ENCODE measurements around the gene APBA1. TPM values are rescaled to one million over a fixed set of nuclear protein-coding genes. Genes with fewer than 3 reads are reported as not detected.
A peak's percentile ranks its signal among the peaks of the same experiment; 100 is the strongest.

Gene APBA1
- total RNA-seq, 1 donor from 2014 or later, result 5.9 TPM

GRCh38 chr9:69571032-69571431, 101.1 kb downstream of the APBA1 start:
- Histone ChIP-seq H3K36me3 (ENCODE audit: insufficient read depth, low read length) (no peaks in the 10 kb centered on the region), H4K20me1 (ENCODE audit: insufficient read depth, low read length) (no peaks in the 10 kb centered on the region), H3K9ac (ENCODE audit: low read length) (no peak overlapping the region), H3K4me3 (ENCODE audit: insufficient read depth, low read depth, low read length) (no peak overlapping the region), H2AFZ (ENCODE audit: low read depth, low read length) (no peak overlapping the region), H3K27ac (ENCODE audit: low read depth, low read length) (peak overlapping the region; percentile 35), H3K79me2 (ENCODE audit: insufficient read depth, low read length) (no peaks in the 10 kb centered on the region), H3K27me3 (ENCODE audit: insufficient read depth, low read length) (no peaks in the 10 kb centered on the region), H3K4me2 (ENCODE audit: low read length) (peak overlapping the region; percentile 53), H3K9me3 (ENCODE audit: insufficient read depth, low read depth, low read length) (no peaks in the 10 kb centered on the region), H3K4me1 (ENCODE audit: insufficient read depth, low read length) (peaks cover 44% of the 10 kb centered on the region)
- Mint-ChIP-seq H3K4me3 (ENCODE audit: unreplicated experiment) (no peak overlapping the region), H3K27me3 (ENCODE audit: low read depth, unreplicated experiment) (peaks cover 4% of the 10 kb centered on the region), H3K9me3 (ENCODE audit: unreplicated experiment) (no peaks in the 10 kb centered on the region), H3K27ac (ENCODE audit: unreplicated experiment) (no peak overlapping the region), H3K4me1 (ENCODE audit: low read depth, unreplicated experiment) (peaks cover 30% of the 10 kb centered on the region), H3K36me3 (ENCODE audit: low read depth, unreplicated experiment) (no peaks in the 10 kb centered on the region)
- FAIRE-seq, result no peak
- peak; percentile 42 for DNase-seq (ENCODE audit: low read depth)
- TF ChIP-seq EZH2 (IDR thresholded peaks at IDR 0.05; ENCODE audit: insufficient read depth, low read length), result no peak
- TF ChIP-seq, protein P1, sequence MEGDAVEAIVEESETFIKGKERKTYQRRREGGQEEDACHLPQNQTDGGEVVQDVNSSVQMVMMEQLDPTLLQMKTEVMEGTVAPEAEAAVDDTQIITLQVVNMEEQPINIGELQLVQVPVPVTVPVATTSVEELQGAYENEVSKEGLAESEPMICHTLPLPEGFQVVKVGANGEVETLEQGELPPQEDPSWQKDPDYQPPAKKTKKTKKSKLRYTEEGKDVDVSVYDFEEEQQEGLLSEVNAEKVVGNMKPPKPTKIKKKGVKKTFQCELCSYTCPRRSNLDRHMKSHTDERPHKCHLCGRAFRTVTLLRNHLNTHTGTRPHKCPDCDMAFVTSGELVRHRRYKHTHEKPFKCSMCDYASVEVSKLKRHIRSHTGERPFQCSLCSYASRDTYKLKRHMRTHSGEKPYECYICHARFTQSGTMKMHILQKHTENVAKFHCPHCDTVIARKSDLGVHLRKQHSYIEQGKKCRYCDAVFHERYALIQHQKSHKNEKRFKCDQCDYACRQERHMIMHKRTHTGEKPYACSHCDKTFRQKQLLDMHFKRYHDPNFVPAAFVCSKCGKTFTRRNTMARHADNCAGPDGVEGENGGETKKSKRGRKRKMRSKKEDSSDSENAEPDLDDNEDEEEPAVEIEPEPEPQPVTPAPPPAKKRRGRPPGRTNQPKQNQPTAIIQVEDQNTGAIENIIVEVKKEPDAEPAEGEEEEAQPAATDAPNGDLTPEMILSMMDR (IDR thresholded peaks at IDR 0.05; ENCODE audit: insufficient read depth, low read depth, low read length), result no peak

- Histone ChIP-seq H3K9ac (ENCODE audit: low read length) (peak overlapping the region; percentile 5), H3K4me2 (ENCODE audit: low read length) (peak overlapping the region; percentile 63)
- no peak overlapping the region for H3K27ac Mint-ChIP-seq (ENCODE audit: unreplicated experiment)
Observed at GRCh38 chr9:69569738-69570451, 102.3 kb downstream of the APBA1 start.

More at GRCh38 chr9:69569738-69570451, 102.3 kb downstream of the APBA1 start:
- H3K4me1 ChIP-seq (ENCODE audit: insufficient read depth, low read length), result peaks cover 44% of the 10 kb centered on the region
- Mint-ChIP-seq H3K4me1 (ENCODE audit: low read depth, unreplicated experiment) (peaks cover 30% of the 10 kb centered on the region), H3K9me3 (ENCODE audit: unreplicated experiment) (no peaks in the 10 kb centered on the region), H3K27me3 (ENCODE audit: low read depth, unreplicated experiment) (peaks cover 9% of the 10 kb centered on the region), H3K36me3 (ENCODE audit: low read depth, unreplicated experiment) (no peaks in the 10 kb centered on the region), H3K4me3 (ENCODE audit: unreplicated experiment) (no peak overlapping the region)
- DNase-seq (ENCODE audit: low read depth) (peak; percentile 92), FAIRE-seq (peak; percentile 99)
- H3K36me3 ChIP-seq (ENCODE audit: insufficient read depth, low read length), result no peaks in the 10 kb centered on the region
- no peaks in the 10 kb centered on the region for H3K9me3 ChIP-seq (ENCODE audit: insufficient read depth, low read depth, low read length)
- H3K79me2 ChIP-seq (ENCODE audit: insufficient read depth, low read length), result no peaks in the 10 kb centered on the region
- no peaks in the 10 kb centered on the region for H4K20me1 ChIP-seq (ENCODE audit: insufficient read depth, low read length)
- no peaks in the 10 kb centered on the region for H3K27me3 ChIP-seq (ENCODE audit: insufficient read depth, low read length)
- no peak overlapping the region for H3K4me3 ChIP-seq (ENCODE audit: insufficient read depth, low read depth, low read length)
- TF ChIP-seq, protein P1 (IDR thresholded peaks at IDR 0.05; ENCODE audit: insufficient read depth, low read depth, low read length), result no peak
- TF ChIP-seq EZH2 (IDR thresholded peaks at IDR 0.05; ENCODE audit: insufficient read depth, low read length), result no peak
- peak overlapping the region; percentile 35 for H3K27ac ChIP-seq (ENCODE audit: low read depth, low read length)
- H2AFZ ChIP-seq (ENCODE audit: low read depth, low read length), result no peak overlapping the region

Data from astrocyte (in vitro differentiated cells and primary cell).